Neural progenitor cell (in vitro differentiated cells): ENCODE data around the gene AGRP. TPM values are rescaled to one million over a fixed set of nuclear protein-coding genes. Genes with fewer than 3 reads are reported as not detected.

Experiments
- DNase-seq: peaks from one replicate; pipeline ENCODE4 v3.0.0-alpha.2; 2016; ENCODE audit warnings: low spot score
- H2AFZ ChIP-seq: fragments of 200-600 bp; sonication (generic); replicated peaks from 2 replicates; pipeline ENCODE4 v1.6.1; 2016; ENCODE audit warnings: antibody characterized with exemption
- H3F3A ChIP-seq: fragments of 200-600 bp; sonication (generic); 2 replicates; pipeline ENCODE4 v1.6.1; 2016; ENCODE audit warnings: antibody characterized with exemption, low read depth
- H3K27ac ChIP-seq: fragments of 200-600 bp; sonication (generic); 2 replicates; pipeline ENCODE4 v1.5.1; 2016; ENCODE audit warnings: mild to moderate bottlenecking
- H3K27me3 ChIP-seq: fragments of 200-600 bp; sonication (generic); 2 replicates; pipeline ENCODE4 v1.6.1; 2016; ENCODE audit warnings: mild to moderate bottlenecking, moderate library complexity
- H3K36me3 ChIP-seq: fragments of 200-600 bp; sonication (generic); 2 replicates; pipeline ENCODE4 v1.5.1; 2016
- H3K4me1 ChIP-seq: fragments of 200-600 bp; sonication (generic); 2 replicates; pipeline ENCODE4 v1.6.1; 2016; ENCODE audit warnings: mixed run types
- H3K4me2 ChIP-seq: fragments of 200-600 bp; sonication (generic); 2 replicates; pipeline ENCODE4 v1.6.1; 2016
- H3K4me3 ChIP-seq: fragments of 200-600 bp; sonication (generic); 2 replicates; pipeline ENCODE4 v1.5.1; 2016
- H3K79me2 ChIP-seq: fragments of 200-600 bp; sonication (generic); 2 replicates; pipeline ENCODE4 v1.6.1; 2016; ENCODE audit warnings: low read depth
- H3K9ac ChIP-seq: fragments of 200-600 bp; sonication (generic); 2 replicates; pipeline ENCODE4 v1.6.1; 2016
- H3K9me3 ChIP-seq: fragments of 200-600 bp; sonication (generic); 2 replicates; pipeline ENCODE4 v1.5.1; 2016; ENCODE audit warnings: low read depth
- H4K20me1 ChIP-seq: fragments of 200-600 bp; sonication (generic); 2 replicates; pipeline ENCODE4 v1.6.1; 2016; ENCODE audit warnings: low read depth
- H3K27ac Mint-ChIP-seq: 3 replicates; pipeline ENCODE4 v1.8.0; 2021; ENCODE audit warnings: mixed read lengths
- H3K27me3 Mint-ChIP-seq: 2 replicates; pipeline ENCODE4 v1.8.0; 2022; ENCODE audit warnings: low read depth, mild to moderate bottlenecking, inconsistent platforms, moderate library complexity, mixed read lengths; ENCODE audit not compliant: insufficient read depth
- H3K36me3 Mint-ChIP-seq: 3 replicates; pipeline ENCODE4 v1.8.0; 2021; ENCODE audit warnings: mixed read lengths
- H3K4me1 Mint-ChIP-seq: 3 replicates; pipeline ENCODE4 v1.8.0; 2021; ENCODE audit warnings: mixed read lengths
- H3K4me3 Mint-ChIP-seq: 3 replicates; pipeline ENCODE4 v1.8.0; 2021; ENCODE audit warnings: mild to moderate bottlenecking, moderate library complexity, mixed read lengths
- H3K9me3 Mint-ChIP-seq: 3 replicates; pipeline ENCODE4 v1.8.0; 2020; ENCODE audit warnings: mixed read lengths
- EZH2 ChIP-seq: fragments of 200-600 bp; sonication (generic); IDR thresholded peaks from 2 replicates; pipeline ENCODE4 v1.6.1; 2017; ENCODE audit warnings: antibody characterized with exemption, mild to moderate bottlenecking, moderate library complexity
- EZH2phosphoT487 ChIP-seq: fragments of 200-600 bp; sonication (generic); IDR thresholded peaks from 2 replicates; pipeline ENCODE4 v1.6.1; 2017; ENCODE audit warnings: antibody characterized with exemption
- total RNA-seq: library from RNA; depleted of rRNA; stranded (reverse); fragments of >200 nt; gene quantifications from 2 replicates; pipeline ENCODE4 v1.2.3, GENCODE V29; 2015; ENCODE audit warnings: low replicate concordance
- TF ChIP-seq, protein P1 (sequence below): fragments of 200-600 bp; sonication (generic); IDR thresholded peaks from 2 replicates; pipeline ENCODE4 v1.5.1; 2017; ENCODE audit warnings: antibody characterized with exemption, mild to moderate bottlenecking

Gene AGRP
- total RNA-seq, 1 donor from 2014 or later: not detected

DNA sequence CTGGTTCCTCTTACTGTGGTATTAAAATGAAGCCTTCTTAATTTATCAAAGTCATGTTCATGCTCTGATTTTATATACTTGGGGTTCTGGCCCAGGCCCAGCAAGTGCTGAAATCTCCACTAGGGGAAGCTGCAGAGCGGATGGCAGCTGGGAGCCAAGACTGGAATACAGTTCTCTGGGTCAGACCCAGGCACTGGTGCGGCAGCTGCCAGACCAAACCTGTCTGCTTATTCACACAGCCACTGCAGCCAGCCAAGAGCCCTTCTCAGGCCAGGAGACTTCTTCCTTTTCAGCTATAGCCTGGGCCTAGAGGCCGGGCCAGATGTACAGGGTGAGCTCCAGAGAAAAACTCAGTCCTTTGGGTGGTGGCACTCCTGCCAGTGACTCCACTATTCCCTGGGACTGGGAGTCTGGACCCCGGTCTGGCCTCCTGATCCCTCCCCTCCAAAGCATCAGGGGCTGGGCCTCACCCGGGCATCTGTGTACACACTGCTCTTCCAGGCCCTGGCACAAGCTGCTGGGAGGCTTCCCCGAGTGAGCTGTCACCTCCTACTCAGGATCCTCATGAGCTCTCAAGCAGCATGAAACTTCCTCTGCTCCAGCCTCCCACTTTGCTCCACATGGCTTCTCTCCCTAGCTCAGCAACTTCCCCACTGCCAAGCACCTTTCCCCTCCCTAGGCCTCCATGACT is 26.8 kb downstream of the AGRP start:
- peaks cover 5% of the 10 kb centered on the region for H3K27me3 Mint-ChIP-seq
- no peaks in the 10 kb centered on the region for H3K4me1 ChIP-seq
- TF ChIP-seq, protein P1, sequence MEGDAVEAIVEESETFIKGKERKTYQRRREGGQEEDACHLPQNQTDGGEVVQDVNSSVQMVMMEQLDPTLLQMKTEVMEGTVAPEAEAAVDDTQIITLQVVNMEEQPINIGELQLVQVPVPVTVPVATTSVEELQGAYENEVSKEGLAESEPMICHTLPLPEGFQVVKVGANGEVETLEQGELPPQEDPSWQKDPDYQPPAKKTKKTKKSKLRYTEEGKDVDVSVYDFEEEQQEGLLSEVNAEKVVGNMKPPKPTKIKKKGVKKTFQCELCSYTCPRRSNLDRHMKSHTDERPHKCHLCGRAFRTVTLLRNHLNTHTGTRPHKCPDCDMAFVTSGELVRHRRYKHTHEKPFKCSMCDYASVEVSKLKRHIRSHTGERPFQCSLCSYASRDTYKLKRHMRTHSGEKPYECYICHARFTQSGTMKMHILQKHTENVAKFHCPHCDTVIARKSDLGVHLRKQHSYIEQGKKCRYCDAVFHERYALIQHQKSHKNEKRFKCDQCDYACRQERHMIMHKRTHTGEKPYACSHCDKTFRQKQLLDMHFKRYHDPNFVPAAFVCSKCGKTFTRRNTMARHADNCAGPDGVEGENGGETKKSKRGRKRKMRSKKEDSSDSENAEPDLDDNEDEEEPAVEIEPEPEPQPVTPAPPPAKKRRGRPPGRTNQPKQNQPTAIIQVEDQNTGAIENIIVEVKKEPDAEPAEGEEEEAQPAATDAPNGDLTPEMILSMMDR: peak; percentile 36
- TF ChIP-seq EZH2phosphoT487 (no peak), EZH2 (no peak)
- H3K27ac Mint-ChIP-seq: peak overlapping the region; percentile 79
- no peak overlapping the region for H3K4me3 Mint-ChIP-seq
- DNase-seq: no peak
- H3K36me3 Mint-ChIP-seq: peaks cover 6% of the 10 kb centered on the region
- H3K27me3 ChIP-seq: no peaks in the 10 kb centered on the region
- no peaks in the 10 kb centered on the region for H3K9me3 ChIP-seq
- H3K4me2 ChIP-seq: no peak overlapping the region
- H3K9me3 Mint-ChIP-seq: no peaks in the 10 kb centered on the region
- peaks cover 30% of the 10 kb centered on the region for H3K4me1 Mint-ChIP-seq
- no peaks in the 10 kb centered on the region for H3F3A ChIP-seq
- no peak overlapping the region for H3K27ac ChIP-seq
- no peak overlapping the region for H3K9ac ChIP-seq
- no peak overlapping the region for H3K4me3 ChIP-seq
- H2AFZ ChIP-seq: no peak overlapping the region
- no peaks in the 10 kb centered on the region for H3K36me3 ChIP-seq
- no peaks in the 10 kb centered on the region for H3K79me2 ChIP-seq
- peaks cover 43% of the 10 kb centered on the region for H4K20me1 ChIP-seq

DNA sequence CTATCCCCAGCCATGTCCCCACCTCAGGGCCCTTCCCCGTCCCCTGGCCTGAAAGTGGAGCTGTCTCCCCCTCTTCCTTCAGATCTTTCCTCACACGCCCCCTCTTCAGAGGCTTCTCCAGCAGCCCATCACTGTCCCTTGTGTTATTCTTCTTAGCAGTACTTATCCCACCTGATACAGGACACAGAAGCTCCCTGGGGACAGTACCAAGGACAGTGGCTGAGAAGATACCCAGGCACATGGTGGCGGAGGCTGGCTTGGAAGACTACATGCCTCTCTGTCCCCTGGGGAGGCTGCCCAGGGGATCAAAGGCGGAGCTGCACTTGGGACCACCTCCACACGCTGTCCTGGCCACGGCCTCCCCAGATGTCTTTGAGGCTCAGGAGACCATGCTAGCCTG is 28.5 kb downstream of the AGRP start:
- Histone ChIP-seq H3K27ac (no peak overlapping the region), H3K4me2 (no peak overlapping the region), H3K36me3 (no peaks in the 10 kb centered on the region), H4K20me1 (peaks cover 43% of the 10 kb centered on the region), H3K79me2 (no peaks in the 10 kb centered on the region), H2AFZ (no peak overlapping the region), H3K9ac (no peak overlapping the region), H3K9me3 (no peaks in the 10 kb centered on the region), H3K4me3 (no peak overlapping the region), H3K27me3 (no peaks in the 10 kb centered on the region), H3F3A (no peaks in the 10 kb centered on the region), H3K4me1 (no peaks in the 10 kb centered on the region)
- H3K36me3 Mint-ChIP-seq: peaks cover 16% of the 10 kb centered on the region
- peaks cover 5% of the 10 kb centered on the region for H3K27me3 Mint-ChIP-seq
- peaks cover 36% of the 10 kb centered on the region for H3K4me1 Mint-ChIP-seq
- H3K4me3 Mint-ChIP-seq: no peak overlapping the region
- no peaks in the 10 kb centered on the region for H3K9me3 Mint-ChIP-seq
- DNase-seq: no peak
- no peak overlapping the region for H3K27ac Mint-ChIP-seq
- TF ChIP-seq EZH2phosphoT487 (no peak), EZH2 (no peak)
- TF ChIP-seq, protein P1: no peak

DNA sequence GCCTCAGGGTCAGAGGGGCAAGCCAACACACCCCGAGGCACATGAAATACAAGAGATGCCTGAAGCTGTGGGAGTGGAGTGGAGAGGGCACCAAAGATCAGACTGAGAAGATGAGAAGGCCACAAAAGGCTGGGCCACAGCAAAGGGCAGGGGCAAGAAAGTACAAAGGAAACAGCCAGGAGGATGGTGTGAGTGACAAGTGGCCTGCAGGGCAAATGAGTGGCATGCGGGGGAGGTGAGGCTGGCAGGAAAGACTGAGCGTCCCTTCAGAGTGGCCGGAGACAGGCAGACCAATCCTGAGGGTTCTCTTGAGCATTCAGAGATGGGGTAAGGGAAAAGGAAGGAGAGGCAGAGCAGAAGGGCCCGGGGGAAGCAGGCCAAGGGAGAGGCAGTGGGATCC is 29.2 kb downstream of the AGRP start:
- Mint-ChIP-seq H3K9me3 (no peaks in the 10 kb centered on the region), H3K36me3 (peaks cover 16% of the 10 kb centered on the region), H3K4me1 (peaks cover 36% of the 10 kb centered on the region), H3K27me3 (peaks cover 5% of the 10 kb centered on the region), H3K4me3 (no peak overlapping the region), H3K27ac (peak overlapping the region; percentile 4)
- Histone ChIP-seq H2AFZ (no peak overlapping the region), H3K4me2 (no peak overlapping the region), H3F3A (no peaks in the 10 kb centered on the region), H3K9me3 (no peaks in the 10 kb centered on the region), H3K36me3 (no peaks in the 10 kb centered on the region), H3K27me3 (no peaks in the 10 kb centered on the region), H3K27ac (no peak overlapping the region), H4K20me1 (peaks cover 37% of the 10 kb centered on the region), H3K9ac (no peak overlapping the region), H3K79me2 (no peaks in the 10 kb centered on the region), H3K4me3 (no peak overlapping the region), H3K4me1 (no peaks in the 10 kb centered on the region)
- TF ChIP-seq, protein P1: no peak
- TF ChIP-seq EZH2phosphoT487 (no peak), EZH2 (no peak)
- no peak for DNase-seq
